ENCODE results near the gene RASD1.

- no peak for TF ChIP-seq POLR2AphosphoS5 (IDR thresholded peaks at IDR 0.05; ENCODE audit: low read depth, low read length)
- no peak for TF ChIP-seq POLR2A (IDR thresholded peaks at IDR 0.05; ENCODE audit: low read depth, low read length)
- no peak for TF ChIP-seq POU2F2 (IDR thresholded peaks at IDR 0.05; ENCODE audit: low read depth, low read length)
- no peak for TF ChIP-seq SPI1 (IDR thresholded peaks at IDR 0.05; ENCODE audit: low read depth, low read length)
- TF ChIP-seq TAF1 (IDR thresholded peaks at IDR 0.05; ENCODE audit: low read depth, low read length): no peak
Measured at GRCh38 chr17:17541640-17542001, 45.4 kb upstream of the RASD1 start.

All from GM12891 (cell line).